Fibroblast of villous mesenchyme (primary cell): ENCODE measurements around the gene SORBS1. TPM values are rescaled to one million over a fixed set of nuclear protein-coding genes. Genes with fewer than 3 reads are reported as not detected.

Source experiments
- DNase-seq: peaks from one replicate; pipeline ENCODE4 v3.0.0-alpha.2; 2010; ENCODE audit warnings: low read depth
- H3K4me3 ChIP-seq: 2 replicates; pipeline ENCODE4 v1.5.1; 2011; ENCODE audit warnings: low read depth, mild to moderate bottlenecking, low read length
- CTCF ChIP-seq: IDR thresholded peaks from 2 replicates; pipeline ENCODE4 v1.5.1; 2012; ENCODE audit warnings: low read depth, mild to moderate bottlenecking, low read length; ENCODE audit not compliant: insufficient read depth
- total RNA-seq: library from RNA; depleted of rRNA; stranded (reverse); fragments of >200 nt; gene quantifications from 2 replicates; pipeline ENCODE4 v1.2.3, GENCODE V29; 2012

SORBS1 gene
- total RNA-seq, 1 donor, result 8.2 TPM

- no peak for DNase-seq
- no peak for TF ChIP-seq CTCF
- H3K4me3 ChIP-seq, result no peak overlapping the region
Measured at GRCh38 chr10:95501203-95502094, 59.7 kb downstream of the SORBS1 start.

DNA sequence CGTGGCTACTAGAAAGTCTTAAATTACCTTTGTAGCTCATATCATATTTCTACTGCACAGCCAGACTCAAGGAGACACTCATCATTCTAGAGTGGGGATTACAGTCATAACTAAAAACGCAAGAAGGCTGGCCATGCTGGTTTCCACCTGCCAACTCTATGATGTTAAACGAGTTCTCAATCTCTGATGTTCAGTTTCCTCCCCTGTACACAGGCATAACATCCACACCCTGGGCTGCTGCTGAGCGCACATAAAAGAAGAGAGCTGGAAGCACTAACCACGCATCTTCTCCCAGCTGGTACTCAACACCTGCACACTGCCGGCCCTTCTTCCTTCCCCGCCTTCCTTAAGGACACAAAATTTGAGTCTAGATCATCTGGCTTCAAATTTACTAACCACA is 60.5 kb downstream of the SORBS1 start:
- DNase-seq, result no peak
- H3K4me3 ChIP-seq, result no peak overlapping the region
- no peak for TF ChIP-seq CTCF

DNA sequence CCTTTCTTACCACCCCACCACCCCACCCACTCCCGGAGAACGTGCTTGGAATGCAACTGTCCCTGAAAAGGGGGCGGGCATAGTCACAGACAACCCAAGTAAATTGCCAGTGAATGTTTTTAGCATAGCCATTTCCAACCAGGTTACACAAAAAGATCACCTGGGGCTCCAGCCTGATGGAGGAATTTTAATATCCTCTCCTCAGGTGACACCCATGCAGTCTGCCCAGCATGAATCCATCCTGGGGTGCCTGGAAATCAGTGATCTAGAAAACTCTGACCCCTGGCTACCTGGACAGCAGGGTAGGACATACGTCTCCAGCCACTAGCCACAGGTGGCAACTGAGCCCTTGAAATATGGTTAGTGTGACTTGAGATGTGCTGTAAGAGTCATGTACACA is 61.1 kb downstream of the SORBS1 start:
- no peak overlapping the region for H3K4me3 ChIP-seq
- DNase-seq, result no peak
- no peak for TF ChIP-seq CTCF

DNA sequence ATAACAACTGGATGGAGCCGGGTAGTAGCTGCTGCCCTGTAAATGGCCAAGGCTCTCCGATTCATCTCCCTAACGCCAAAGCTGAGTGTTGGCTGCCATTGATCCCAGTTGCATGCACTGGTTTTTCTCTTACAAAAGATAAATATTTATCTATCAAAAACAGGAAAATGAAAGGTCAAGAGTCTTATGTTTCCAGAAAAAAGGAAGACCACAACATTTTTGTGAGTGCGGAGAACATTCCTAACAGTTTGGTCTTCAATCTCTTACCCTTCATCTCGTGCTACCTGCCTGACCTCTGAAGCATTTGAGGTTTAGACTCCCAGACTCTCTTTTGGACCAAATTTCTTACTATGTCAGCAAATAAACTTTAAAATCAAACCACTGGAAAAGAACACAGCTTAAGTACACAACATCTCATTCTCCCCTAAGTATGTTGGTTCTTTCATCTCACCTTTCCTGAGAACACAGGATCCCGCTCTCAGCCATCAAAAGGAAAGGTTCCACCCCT is 61.6 kb downstream of the SORBS1 start:
- no peak for DNase-seq
- no peak for TF ChIP-seq CTCF
- no peak overlapping the region for H3K4me3 ChIP-seq

- H3K4me3 ChIP-seq, result no peak overlapping the region
- no peak for TF ChIP-seq CTCF
- no peak for DNase-seq
Measured at GRCh38 chr10:95496951-95497350, 64.2 kb downstream of the SORBS1 start.

DNA sequence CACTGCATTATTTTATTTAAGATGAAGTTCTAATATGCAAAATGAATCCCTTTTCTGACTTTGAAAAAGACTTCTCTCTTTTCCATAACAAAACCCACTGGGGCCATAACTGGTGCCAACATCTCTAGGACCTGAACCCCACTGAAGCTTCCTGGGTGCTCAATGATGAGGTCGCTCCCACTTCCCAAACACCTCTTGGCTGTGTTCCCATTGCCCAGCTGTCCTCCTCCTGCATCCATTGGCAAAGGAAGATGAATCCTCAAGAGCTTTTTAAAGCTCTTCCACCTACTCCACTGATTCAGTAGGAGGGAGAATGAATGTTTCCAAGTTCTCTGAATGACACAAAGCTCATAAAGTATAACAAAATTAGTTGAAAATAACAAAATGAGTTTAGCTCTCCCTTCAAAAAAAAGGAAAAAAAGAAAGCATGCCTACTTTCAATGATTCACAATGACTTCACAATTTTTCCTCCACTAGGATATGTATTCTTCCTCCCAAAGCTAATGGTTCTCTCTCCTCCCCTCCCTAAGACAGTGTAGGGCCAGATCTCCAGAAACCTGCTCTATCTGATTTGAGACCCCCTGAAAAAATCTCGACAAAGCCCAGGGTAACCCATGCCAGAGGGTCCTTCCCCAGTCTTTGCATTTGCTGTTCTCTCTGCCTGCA is 64.8 kb downstream of the SORBS1 start:
- no peak overlapping the region for H3K4me3 ChIP-seq
- TF ChIP-seq CTCF, result no peak

More for the DNA sequence above, 64.8 kb downstream of the SORBS1 start:
- no peak for DNase-seq
